Peyer's patch (tissue), 4 donors: ENCODE data around the gene SLC13A3. TPM values are rescaled to one million over a fixed set of nuclear protein-coding genes. Genes with fewer than 3 reads are reported as not detected.

Experiments used
- DNase-seq, 3 donors: peaks; one replicate each; pipeline ENCODE4 v3.0.0-alpha.2; 2017 to 2019
- H3K27ac ChIP-seq, 4 donors: fragments of 200-600 bp; sonication (generic); one replicate each; pipeline ENCODE4 v1.5.1; 2016 to 2019
- H3K27me3 ChIP-seq, 2 donors: fragments of 200-600 bp; sonication (generic); one replicate each; pipeline ENCODE4 v1.5.1; 2019
- H3K36me3 ChIP-seq, 3 donors: fragments of 200-600 bp; sonication (generic); one replicate each; pipeline ENCODE4 v1.5.1; 2016 to 2019
- H3K4me1 ChIP-seq, 4 donors: fragments of 200-600 bp; sonication (generic); one replicate each; pipeline ENCODE4 v1.5.1; 2016 to 2019
- H3K4me3 ChIP-seq, 4 donors: fragments of 200-600 bp; sonication (generic); 1 replicate in 3 of 4; 2 replicates in 1 of 4; pipeline ENCODE4 v1.5.1; 2016 to 2019; ENCODE audit warnings: mild to moderate bottlenecking in 1 of 4
- H3K9me3 ChIP-seq, 4 donors: fragments of 200-600 bp; sonication (generic); one replicate each; pipeline ENCODE4 v1.5.1; 2016 to 2019; ENCODE audit warnings: mild to moderate bottlenecking in 1 of 4
- POLR2A ChIP-seq, 2 donors: fragments of 450-650 bp; IDR thresholded peaks; one replicate each; pipeline ENCODE4 v1.5.1; 2017; ENCODE audit warnings: antibody characterized with exemption in 2 of 2, mild to moderate bottlenecking in 2 of 2, moderate library complexity in 2 of 2
- total RNA-seq, 4 donors: library from RNA; depleted of rRNA; stranded (reverse); fragments of >200 nt; gene quantifications; one replicate each; pipeline ENCODE4 v1.1.0, GENCODE V29; 2016
- TF ChIP-seq, protein P1 (sequence below), 6 experiments: fragments of 450-650 bp in 4 of 6; fragments of 200-600 bp in 2 of 6; sonication (generic) in 1 of 6; IDR thresholded peaks; one replicate each; pipeline ENCODE4 v1.5.1; 2017 to 2019; ENCODE audit warnings: antibody characterized with exemption in 6 of 6, mild to moderate bottlenecking in 3 of 6, moderate library complexity in 1 of 6

Gene SLC13A3
- total RNA-seq, 4 donors from 2014 or later, result 1.3 to 10.7 TPM; not detected in 2

DNA sequence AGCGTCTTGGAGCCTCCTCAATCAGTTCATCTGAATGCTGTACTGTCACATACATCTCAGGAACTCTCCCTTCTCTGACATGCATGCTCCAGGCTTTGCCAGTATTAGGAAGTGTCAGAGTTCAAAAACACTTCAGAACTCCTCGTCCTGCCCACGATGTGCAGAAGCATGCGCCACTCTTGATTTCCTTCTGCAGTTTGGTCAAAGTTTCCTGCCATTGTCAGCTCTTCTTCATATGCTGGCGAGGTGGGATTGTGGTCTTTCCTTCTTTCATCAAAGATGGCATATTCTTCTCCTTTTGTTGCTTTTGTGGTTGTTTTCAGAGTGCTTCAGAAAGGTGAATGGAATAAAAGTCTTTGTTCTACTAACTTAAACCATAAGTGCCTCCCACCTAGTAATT, 21.0 kb downstream of the SLC13A3 start:
- H3K9me3 ChIP-seq, result peaks cover 0 to 3% (median 0%) of the 10 kb centered on the region in 4 donors
- no peaks in the 10 kb centered on the region for H3K27me3 ChIP-seq
- TF ChIP-seq, protein P1, sequence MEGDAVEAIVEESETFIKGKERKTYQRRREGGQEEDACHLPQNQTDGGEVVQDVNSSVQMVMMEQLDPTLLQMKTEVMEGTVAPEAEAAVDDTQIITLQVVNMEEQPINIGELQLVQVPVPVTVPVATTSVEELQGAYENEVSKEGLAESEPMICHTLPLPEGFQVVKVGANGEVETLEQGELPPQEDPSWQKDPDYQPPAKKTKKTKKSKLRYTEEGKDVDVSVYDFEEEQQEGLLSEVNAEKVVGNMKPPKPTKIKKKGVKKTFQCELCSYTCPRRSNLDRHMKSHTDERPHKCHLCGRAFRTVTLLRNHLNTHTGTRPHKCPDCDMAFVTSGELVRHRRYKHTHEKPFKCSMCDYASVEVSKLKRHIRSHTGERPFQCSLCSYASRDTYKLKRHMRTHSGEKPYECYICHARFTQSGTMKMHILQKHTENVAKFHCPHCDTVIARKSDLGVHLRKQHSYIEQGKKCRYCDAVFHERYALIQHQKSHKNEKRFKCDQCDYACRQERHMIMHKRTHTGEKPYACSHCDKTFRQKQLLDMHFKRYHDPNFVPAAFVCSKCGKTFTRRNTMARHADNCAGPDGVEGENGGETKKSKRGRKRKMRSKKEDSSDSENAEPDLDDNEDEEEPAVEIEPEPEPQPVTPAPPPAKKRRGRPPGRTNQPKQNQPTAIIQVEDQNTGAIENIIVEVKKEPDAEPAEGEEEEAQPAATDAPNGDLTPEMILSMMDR (IDR thresholded peaks at IDR 0.05), result no peak
- no peak for TF ChIP-seq POLR2A (IDR thresholded peaks at IDR 0.05)
- no peak overlapping the region for H3K4me3 ChIP-seq
- no peak overlapping the region for H3K27ac ChIP-seq
- H3K36me3 ChIP-seq, result no peaks in the 10 kb centered on the region
- no peak for DNase-seq
- no peaks in the 10 kb centered on the region for H3K4me1 ChIP-seq

DNA sequence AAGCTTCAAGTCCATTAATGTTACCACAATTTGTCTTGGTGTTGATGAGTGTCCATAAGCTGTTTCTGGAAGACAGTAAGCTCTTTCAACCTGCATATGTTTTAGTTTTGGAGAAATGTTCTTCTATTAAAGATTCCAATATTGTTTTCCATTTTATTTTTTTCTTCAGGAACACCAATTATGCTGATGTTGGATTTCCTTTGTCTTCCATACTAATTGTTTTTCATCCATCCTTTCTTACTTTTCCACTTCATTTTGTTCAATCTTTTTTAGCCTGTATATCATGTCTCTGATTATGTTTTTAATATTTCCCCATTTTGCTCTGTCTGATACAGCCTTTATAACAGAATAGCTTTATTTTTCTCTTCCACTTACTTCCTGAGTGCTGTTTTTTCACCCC, 21.9 kb downstream of the SLC13A3 start:
- Histone ChIP-seq H3K27me3 (no peaks in the 10 kb centered on the region), H3K27ac (no peak overlapping the region), H3K9me3 (peaks cover 0 to 4% (median 0%) of the 10 kb centered on the region in 4 donors), H3K36me3 (no peaks in the 10 kb centered on the region), H3K4me3 (no peak overlapping the region), H3K4me1 (no peaks in the 10 kb centered on the region)
- no peak for DNase-seq
- TF ChIP-seq, protein P1 (IDR thresholded peaks at IDR 0.05), result no peak
- no peak for TF ChIP-seq POLR2A (IDR thresholded peaks at IDR 0.05)

DNA sequence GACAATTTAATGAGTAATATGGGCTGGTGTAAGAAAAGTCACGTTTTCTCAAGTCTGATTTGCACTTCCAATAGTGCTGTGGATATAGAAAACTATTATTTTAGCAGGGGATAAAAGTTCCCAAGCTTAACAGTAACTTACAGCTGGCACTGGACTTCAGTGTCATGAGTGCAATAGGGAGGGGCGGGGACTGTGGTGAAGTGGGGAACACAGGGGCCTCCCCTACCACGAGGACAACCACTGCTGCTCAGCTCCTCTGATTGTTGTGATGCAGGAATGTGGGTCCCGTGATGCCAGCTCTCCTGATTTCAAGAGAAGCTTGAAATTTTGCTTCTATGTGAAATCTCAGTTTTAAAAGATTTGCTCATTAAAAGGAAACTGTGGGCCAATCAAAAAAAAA, 24.0 kb downstream of the SLC13A3 start:
- Histone ChIP-seq H3K4me1 (no peaks in the 10 kb centered on the region), H3K27me3 (no peaks in the 10 kb centered on the region), H3K27ac (no peak overlapping the region), H3K4me3 (no peak overlapping the region), H3K36me3 (no peaks in the 10 kb centered on the region), H3K9me3 (peaks cover 0 to 8% (median 0%) of the 10 kb centered on the region in 4 donors)
- DNase-seq, result no peak
- no peak for TF ChIP-seq POLR2A (IDR thresholded peaks at IDR 0.05)
- TF ChIP-seq, protein P1 (IDR thresholded peaks at IDR 0.05), result no peak

DNA sequence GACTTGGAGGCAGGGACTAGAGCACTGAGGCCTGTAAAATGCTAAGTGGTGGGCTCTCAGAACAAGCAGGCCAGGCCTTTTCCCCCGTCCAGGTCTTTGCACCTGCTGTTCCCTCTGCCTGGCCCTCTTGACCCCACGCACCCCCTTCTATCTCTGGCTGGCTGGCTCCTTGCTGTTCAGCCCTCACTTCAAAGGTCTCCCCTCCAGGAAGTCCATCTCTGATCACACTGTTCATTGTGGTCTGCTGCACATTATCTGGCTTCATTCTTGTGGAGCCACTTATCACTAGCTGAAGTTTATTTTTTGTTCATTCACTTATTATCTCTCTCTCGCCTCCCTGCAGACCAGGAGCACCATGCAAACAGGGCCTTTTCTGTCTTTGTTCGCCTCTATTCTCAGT, 24.5 kb downstream of the SLC13A3 start:
- H3K4me1 ChIP-seq, result no peaks in the 10 kb centered on the region
- H3K36me3 ChIP-seq, result no peaks in the 10 kb centered on the region
- no peak overlapping the region for H3K27ac ChIP-seq
- peaks cover 0 to 8% (median 0%) of the 10 kb centered on the region in 4 donors for H3K9me3 ChIP-seq
- no peak overlapping the region for H3K4me3 ChIP-seq
- H3K27me3 ChIP-seq, result no peaks in the 10 kb centered on the region
- TF ChIP-seq POLR2A (IDR thresholded peaks at IDR 0.05), result no peak
- TF ChIP-seq, protein P1 (IDR thresholded peaks at IDR 0.05), result no peak
- no peak for DNase-seq

DNA sequence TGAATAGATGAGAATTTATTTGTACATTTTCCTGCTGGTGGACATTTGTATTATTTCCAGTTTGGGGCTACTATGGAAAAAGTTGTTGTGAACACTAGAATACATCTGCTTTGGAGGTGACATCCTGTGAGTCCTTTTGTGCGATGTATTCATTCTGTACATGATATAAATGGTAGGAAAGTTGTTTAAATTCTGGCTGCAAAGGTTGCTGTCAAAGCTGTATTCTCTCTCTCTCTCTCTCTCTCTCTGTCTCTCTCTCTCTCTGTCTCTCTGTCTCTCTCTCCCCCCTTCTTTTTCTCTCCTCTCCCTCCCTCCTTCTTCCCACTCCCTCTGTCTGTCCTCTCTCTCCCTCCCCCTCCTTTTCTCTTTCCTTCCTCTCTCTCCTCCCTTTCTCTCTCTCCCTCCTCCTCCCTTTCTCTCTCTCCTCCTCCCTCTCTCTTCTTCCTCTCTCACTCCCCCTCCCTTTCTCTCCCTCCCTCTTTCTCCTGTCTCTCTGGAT, 25.3 kb downstream of the SLC13A3 start:
- H3K4me1 ChIP-seq, result no peaks in the 10 kb centered on the region
- H3K27ac ChIP-seq, result no peak overlapping the region
- no peak overlapping the region for H3K4me3 ChIP-seq
- H3K36me3 ChIP-seq, result no peaks in the 10 kb centered on the region
- no peak for DNase-seq
- H3K9me3 ChIP-seq, result peaks cover 0 to 8% (median 0%) of the 10 kb centered on the region in 4 donors
- no peaks in the 10 kb centered on the region for H3K27me3 ChIP-seq
- TF ChIP-seq, protein P1 (IDR thresholded peaks at IDR 0.05), result no peak
- TF ChIP-seq POLR2A (IDR thresholded peaks at IDR 0.05), result no peak

DNA sequence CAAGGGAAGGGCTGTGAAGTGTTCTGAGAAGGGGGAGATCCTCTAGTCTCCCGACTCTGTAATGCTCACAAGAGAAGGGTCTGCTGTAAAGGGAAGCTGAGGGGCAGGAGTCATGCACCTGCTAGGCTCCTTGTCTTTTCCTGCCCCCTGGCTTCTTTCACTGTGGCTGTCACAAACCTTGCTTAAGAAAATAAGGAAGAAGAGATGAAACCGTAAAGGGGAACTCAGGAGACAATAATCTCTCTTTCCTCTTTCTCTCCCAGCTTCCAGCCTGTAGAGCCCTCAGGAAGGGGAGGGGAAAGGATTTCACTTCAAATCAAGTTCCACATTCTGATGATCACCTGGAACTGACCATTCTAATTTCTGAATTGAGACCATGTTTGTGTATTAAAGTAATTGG, 26.3 kb downstream of the SLC13A3 start:
- no peaks in the 10 kb centered on the region for H3K27me3 ChIP-seq
- no peaks in the 10 kb centered on the region for H3K4me1 ChIP-seq

More for the DNA sequence above, 26.3 kb downstream of the SLC13A3 start:
- Histone ChIP-seq H3K4me3 (no peak overlapping the region), H3K36me3 (no peaks in the 10 kb centered on the region), H3K27ac (no peak overlapping the region), H3K9me3 (peaks cover 0 to 5% (median 0%) of the 10 kb centered on the region in 4 donors)
- TF ChIP-seq, protein P1 (IDR thresholded peaks at IDR 0.05), result no peak
- no peak for TF ChIP-seq POLR2A (IDR thresholded peaks at IDR 0.05)
- DNase-seq, result no peak
